Choroid plexus epithelial cell (primary cell): ENCODE measurements around the gene ABR.

Experiments
- DNase-seq: peaks from one replicate; pipeline ENCODE4 v3.0.0-alpha.2; 2010; ENCODE audit warnings: low read depth
- H3K4me3 ChIP-seq: 2 replicates; pipeline ENCODE4 v1.5.1; 2011; ENCODE audit warnings: low read depth, mild to moderate bottlenecking, control low read depth, low read length, moderate library complexity
- TF ChIP-seq, protein P1 (sequence below): conservative IDR thresholded peaks from 2 replicates; pipeline ENCODE4 v1.5.1; 2011; ENCODE audit warnings: low read depth, mild to moderate bottlenecking, control low read depth, inconsistent platforms, low read length, moderate library complexity

Gene ABR

DNA sequence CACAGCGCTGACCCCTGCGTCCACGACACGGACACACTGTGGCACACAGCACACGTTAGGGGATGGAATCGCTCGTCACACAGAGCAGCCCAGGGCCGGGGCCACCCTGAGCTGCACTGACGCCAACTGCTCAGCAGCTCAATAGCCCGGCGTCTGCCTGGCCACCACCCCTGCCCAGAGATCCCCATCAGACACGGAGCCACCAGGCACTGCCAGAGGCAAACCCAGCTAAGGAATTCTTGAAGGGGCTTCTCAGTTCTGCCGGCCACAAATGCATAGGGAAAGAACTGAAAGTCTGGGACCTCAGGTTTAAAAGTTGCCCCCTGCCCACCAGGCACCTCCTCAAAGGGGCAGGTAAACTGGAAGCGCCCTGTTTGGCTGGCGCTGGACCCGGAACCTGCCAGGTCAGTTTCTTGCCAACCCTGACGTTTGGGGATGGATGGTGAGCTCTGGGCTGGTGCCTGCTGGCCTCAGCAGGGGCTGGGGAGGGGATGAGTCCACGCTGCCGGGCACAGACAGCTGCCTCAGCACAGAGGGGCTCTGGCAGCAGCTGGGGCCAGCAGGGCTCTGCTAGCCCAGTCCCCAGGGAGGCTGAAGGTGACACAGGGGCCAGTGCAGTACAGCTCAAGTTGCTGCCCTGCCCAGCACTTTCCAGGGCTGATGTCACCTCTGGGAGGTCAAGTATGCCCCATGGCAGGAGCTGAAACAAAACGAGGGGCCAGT is 149.7 kb downstream of the ABR start:
- H3K4me3 ChIP-seq, result no peak overlapping the region
- DNase-seq, result no peak
- TF ChIP-seq, protein P1, sequence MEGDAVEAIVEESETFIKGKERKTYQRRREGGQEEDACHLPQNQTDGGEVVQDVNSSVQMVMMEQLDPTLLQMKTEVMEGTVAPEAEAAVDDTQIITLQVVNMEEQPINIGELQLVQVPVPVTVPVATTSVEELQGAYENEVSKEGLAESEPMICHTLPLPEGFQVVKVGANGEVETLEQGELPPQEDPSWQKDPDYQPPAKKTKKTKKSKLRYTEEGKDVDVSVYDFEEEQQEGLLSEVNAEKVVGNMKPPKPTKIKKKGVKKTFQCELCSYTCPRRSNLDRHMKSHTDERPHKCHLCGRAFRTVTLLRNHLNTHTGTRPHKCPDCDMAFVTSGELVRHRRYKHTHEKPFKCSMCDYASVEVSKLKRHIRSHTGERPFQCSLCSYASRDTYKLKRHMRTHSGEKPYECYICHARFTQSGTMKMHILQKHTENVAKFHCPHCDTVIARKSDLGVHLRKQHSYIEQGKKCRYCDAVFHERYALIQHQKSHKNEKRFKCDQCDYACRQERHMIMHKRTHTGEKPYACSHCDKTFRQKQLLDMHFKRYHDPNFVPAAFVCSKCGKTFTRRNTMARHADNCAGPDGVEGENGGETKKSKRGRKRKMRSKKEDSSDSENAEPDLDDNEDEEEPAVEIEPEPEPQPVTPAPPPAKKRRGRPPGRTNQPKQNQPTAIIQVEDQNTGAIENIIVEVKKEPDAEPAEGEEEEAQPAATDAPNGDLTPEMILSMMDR, result no peak

DNA sequence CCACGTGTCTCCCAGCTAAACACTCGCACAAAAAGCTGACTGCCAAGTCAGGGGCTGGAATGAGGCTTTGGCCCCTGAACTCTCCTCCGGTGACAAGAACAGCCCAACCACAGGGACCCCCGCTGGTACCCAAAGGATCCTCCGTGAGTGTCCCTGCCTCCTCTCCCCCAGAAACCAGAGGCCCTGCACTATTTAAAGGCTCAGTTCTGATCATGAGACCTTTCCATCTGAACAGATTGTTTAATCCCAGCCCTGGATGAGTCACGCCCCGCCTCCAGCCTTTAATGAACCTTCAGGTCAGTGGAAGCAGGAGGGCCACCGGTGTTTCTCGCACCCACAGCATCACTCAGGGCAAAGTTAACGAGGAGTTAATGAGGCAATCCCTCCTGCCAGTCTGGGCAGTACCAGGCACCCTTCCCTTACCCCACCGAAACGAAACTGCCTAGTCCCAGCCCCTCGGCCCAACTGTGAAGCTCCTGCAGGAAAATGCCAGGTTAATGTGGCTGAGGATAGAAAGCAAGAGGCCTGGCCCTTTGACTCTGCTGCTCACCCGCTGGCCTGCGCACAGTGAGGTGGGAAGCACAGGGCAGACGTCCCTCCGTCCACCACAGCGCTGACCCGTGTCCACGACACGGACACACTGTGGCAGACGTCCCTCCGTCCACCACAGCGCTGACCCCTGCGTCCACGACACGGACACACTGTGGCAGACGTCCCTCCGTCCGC is 150.4 kb downstream of the ABR start:
- no peak overlapping the region for H3K4me3 ChIP-seq
- DNase-seq, result peak; percentile 74
- TF ChIP-seq, protein P1, result no peak

DNA sequence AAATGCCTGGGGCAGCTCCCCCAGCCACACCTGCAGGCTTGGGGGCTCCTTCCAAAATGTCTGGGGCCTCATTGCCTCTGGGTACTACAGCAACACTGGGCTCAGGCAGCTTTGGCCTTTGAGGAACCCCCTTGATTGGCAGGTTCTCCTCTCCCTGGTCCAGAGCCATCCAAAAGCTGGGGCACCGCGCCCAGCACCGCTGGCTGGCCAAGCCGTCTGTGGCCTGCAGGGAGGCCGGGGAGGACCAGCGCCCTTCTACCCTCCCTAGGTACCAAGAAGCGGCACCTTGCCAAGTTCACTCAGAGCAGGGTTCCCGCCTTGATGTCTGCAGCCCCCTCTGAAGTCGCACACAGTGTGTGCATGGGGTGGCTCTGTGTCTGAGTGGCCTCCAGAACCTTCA is 152.7 kb downstream of the ABR start:
- H3K4me3 ChIP-seq, result no peak overlapping the region
- TF ChIP-seq, protein P1, result no peak
- no peak for DNase-seq

DNA sequence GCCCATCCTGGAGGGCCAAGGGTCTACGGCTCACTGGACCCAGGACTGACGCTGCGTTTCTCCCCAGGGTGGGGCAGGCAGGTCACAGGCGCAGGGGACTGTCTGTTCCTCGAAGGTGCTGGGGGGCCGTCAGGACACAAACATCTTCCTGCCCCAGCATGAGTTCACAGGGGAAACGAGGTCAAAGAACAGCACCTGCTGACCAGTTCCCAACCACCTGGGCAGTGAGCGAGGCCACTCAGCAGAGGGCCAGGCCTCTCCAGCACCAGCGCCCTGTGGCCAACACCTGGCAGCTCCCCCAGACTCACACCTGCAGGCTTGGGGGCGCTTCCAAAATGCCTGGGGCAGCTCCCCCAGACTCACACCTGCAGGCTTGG is 153.2 kb downstream of the ABR start:
- TF ChIP-seq, protein P1, result no peak
- H3K4me3 ChIP-seq, result no peak overlapping the region

DNA sequence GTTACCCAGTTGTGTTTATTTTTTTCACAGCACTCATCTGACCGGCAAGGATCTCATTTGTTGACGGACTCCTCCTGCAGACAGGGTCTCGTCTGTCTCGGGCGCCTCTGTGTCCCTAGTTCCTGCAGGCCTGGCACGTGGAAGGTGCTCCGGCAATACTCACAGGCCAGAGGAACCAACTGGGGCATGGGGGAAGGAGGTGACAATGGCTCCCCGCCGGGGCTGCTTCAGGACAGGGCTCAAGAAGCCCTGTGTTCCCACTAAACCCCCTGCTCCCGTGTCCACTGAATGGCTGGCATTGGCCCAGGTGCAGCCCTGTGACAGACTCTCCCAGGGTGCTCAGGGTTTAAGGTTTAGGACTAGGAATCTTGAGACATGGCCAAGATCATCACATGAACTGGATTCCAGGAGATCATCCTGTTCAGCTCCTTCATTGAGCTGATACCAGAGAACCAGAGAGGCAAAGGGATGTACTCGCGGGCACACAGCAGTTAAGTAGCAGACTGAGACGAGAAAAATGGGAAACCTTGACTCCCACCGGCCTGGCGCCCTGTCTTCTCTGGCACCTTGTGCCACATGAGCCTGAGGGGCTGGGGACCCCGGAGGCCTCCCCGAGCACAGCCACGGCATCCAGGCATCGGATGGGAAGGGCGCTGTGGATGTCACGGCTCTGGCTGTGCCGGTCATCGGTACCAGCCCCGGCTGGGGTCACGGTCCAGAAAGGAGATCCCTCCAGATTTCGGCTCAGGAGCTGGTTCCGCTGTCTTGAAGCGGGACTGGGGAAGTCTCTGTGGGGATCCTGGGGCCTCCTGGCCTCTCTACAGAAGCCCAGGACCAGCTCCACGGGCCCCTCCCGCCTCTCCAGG is 153.8 kb downstream of the ABR start:
- H3K4me3 ChIP-seq, result no peak overlapping the region
- peak; percentile 72 for DNase-seq
- TF ChIP-seq, protein P1, result no peak

More for the DNA sequence above, 153.2 kb downstream of the ABR start:
- DNase-seq, result no peak

DNA sequence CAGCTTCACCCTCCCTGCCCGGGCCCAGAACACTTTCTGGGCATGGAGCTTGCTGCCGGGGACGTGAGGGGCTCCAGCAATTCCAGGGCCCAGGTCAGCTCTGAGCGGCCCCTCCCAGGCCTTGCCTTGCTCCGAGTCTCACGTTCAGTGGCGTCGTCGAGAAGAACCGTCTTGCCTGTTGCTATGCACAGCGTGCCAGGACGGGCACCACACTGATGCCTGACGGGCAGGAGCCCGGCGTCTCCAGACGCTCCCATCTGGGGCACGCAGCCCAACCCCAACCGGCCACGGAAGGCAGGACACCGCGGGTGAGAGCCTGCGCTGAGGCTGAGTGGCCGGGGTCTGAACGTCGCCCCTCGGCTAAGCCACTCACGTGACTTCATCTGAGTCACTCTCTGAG is 155.7 kb downstream of the ABR start:
- TF ChIP-seq, protein P1, result no peak
- no peak for DNase-seq
- no peak overlapping the region for H3K4me3 ChIP-seq
